Endothelial cell of umbilical vein (primary cell): ENCODE data around the gene ITIH5. TPM values are rescaled to one million over a fixed set of nuclear protein-coding genes. Genes with fewer than 3 reads are reported as not detected.

ENCODE experiments used
- BruUV-seq: library from RNA; stranded (reverse); fragments of 400-500 nt; replicated peaks from 2 replicates; lab custom pipeline; 2021; lab: Mats Ljungman, UMichigan
- CTCF ChIA-PET: fragments of 300-600, 350-600 bp; sonication (Branson Sonifier 250); formaldehyde crosslinking; loops from one replicate; lab custom pipeline; 2021; ENCODE audit warnings: antibody characterized with exemption, inconsistent platforms; lab: Charles Lee
- POLR2A ChIA-PET: fragments of 300-600, 350-600 bp; sonication (Branson Sonifier 250); formaldehyde crosslinking; loops from one replicate; lab custom pipeline; 2021; ENCODE audit warnings: antibody characterized with exemption, inconsistent platforms; lab: Charles Lee
- DNase-seq: peaks from one replicate; pipeline ENCODE4 v3.0.0-alpha.2; 2011; ENCODE audit warnings: low read depth, low spot score
- FAIRE-seq: peaks from 2 replicates; lab custom pipeline; 2011; peaks lifted over from hg19 to GRCh38; lab: Jason Lieb, UNC
- H2AFZ ChIP-seq: 2 replicates; pipeline ENCODE4 v1.6.0; 2012; ENCODE audit warnings: low read depth, low read length, control low read depth, inconsistent platforms
- H3K27ac ChIP-seq: 2 replicates; pipeline ENCODE4 v1.5.1; 2011; ENCODE audit warnings: low read depth, mild to moderate bottlenecking, control low read depth, low read length, moderate library complexity; ENCODE audit not compliant: insufficient read depth
- H3K27me3 ChIP-seq, 2 experiments: 2 replicates each; pipeline versions ENCODE4 v1.6.0 to v1.6.1; 2011; ENCODE audit warnings: low read length in 2 of 2, mixed read lengths in 1 of 2; ENCODE audit not compliant: control insufficient read depth in 2 of 2, insufficient read depth in 2 of 2
- H3K36me3 ChIP-seq, 2 experiments: 2 replicates in 1 of 2; 3 replicates in 1 of 2; pipeline ENCODE4 v1.5.1; 2011; ENCODE audit warnings: low read length in 2 of 2, mild to moderate bottlenecking in 1 of 2, moderate library complexity in 1 of 2; ENCODE audit not compliant: control insufficient read depth in 2 of 2, insufficient read depth in 2 of 2; ENCODE audit errors: extremely low read depth in 1 of 2
- H3K4me1 ChIP-seq: 3 replicates; pipeline ENCODE4 v1.5.1; 2011; ENCODE audit warnings: mild to moderate bottlenecking, low read length; ENCODE audit not compliant: control insufficient read depth, insufficient read depth; ENCODE audit errors: extremely low read depth
- H3K4me2 ChIP-seq: 2 replicates; pipeline ENCODE4 v1.6.1; 2011; ENCODE audit warnings: low read length, control low read depth, mixed read lengths; ENCODE audit not compliant: insufficient read depth
- H3K4me3 ChIP-seq, 3 experiments: fragments of 200-600 bp in 1 of 3; sonication (generic), shearing (Covaris generic) in 1 of 3; replicated peaks in 1 of 3; 2 replicates each; pipeline ENCODE4 v1.5.1; 2011 to 2016; ENCODE audit warnings: control low read depth in 3 of 3, low read length in 3 of 3, mild to moderate bottlenecking in 2 of 3, inconsistent platforms in 1 of 3, low read depth in 1 of 3, moderate library complexity in 1 of 3; ENCODE audit not compliant: insufficient read depth in 1 of 3
- H3K79me2 ChIP-seq: 2 replicates; pipeline ENCODE4 v1.6.0; 2012; ENCODE audit warnings: low read length, inconsistent platforms; ENCODE audit not compliant: control insufficient read depth, insufficient read depth
- H3K9ac ChIP-seq: replicated peaks from 2 replicates; pipeline ENCODE3; 2011; ENCODE audit warnings: low read length, control low read depth; ENCODE audit not compliant: insufficient read depth; ENCODE audit errors: extremely low read depth
- H3K9me1 ChIP-seq: replicated peaks from 3 replicates; pipeline ENCODE4 v1.6.0; 2011; ENCODE audit warnings: mild to moderate bottlenecking, low read length; ENCODE audit not compliant: control insufficient read depth, insufficient read depth; ENCODE audit errors: extremely low read depth
- H3K9me3 ChIP-seq: replicated peaks from 2 replicates; pipeline ENCODE4 v1.5.1; 2012; ENCODE audit warnings: low read length, inconsistent platforms; ENCODE audit not compliant: control insufficient read depth, insufficient read depth
- H4K20me1 ChIP-seq: replicated peaks from 2 replicates; pipeline ENCODE3; 2011; ENCODE audit warnings: mild to moderate bottlenecking, low read length; ENCODE audit not compliant: control insufficient read depth, insufficient read depth; ENCODE audit errors: extremely low read depth
- CTCF ChIP-seq, 2 donors: IDR thresholded peaks; 1 replicate in 1 of 2; 2 replicates in 1 of 2; pipeline ENCODE4 v1.5.1; 2011; ENCODE audit warnings: low read length in 2 of 2, mild to moderate bottlenecking in 2 of 2, moderate library complexity in 2 of 2, control low read depth in 1 of 2, inconsistent platforms in 1 of 2, low read depth in 1 of 2; ENCODE audit not compliant: insufficient read depth in 1 of 2; ENCODE audit errors: extremely low read depth in 1 of 2
- EZH2 ChIP-seq: IDR thresholded peaks from 2 replicates; pipeline ENCODE4 v1.6.1; 2012; ENCODE audit warnings: borderline replicate concordance, low read depth, mild to moderate bottlenecking, moderate library complexity, low read length, inconsistent platforms; ENCODE audit not compliant: severe bottlenecking
- FOS ChIP-seq: IDR thresholded peaks from 2 replicates; pipeline ENCODE4 v1.6.1; 2011; ENCODE audit warnings: mild to moderate bottlenecking, low read length, moderate library complexity, borderline replicate concordance; ENCODE audit not compliant: insufficient read depth
- GATA2 ChIP-seq: IDR thresholded peaks from 2 replicates; pipeline ENCODE4 v1.7.0; 2011; ENCODE audit warnings: low read depth, mild to moderate bottlenecking, moderate library complexity, mixed read lengths, low read length; ENCODE audit not compliant: insufficient read length, insufficient read depth
- JUN ChIP-seq: IDR thresholded peaks from 2 replicates; pipeline ENCODE4 v1.6.1; 2011; ENCODE audit warnings: borderline replicate concordance, low read depth; ENCODE audit not compliant: insufficient read length, insufficient read depth
- MAX ChIP-seq: IDR thresholded peaks from 2 replicates; pipeline ENCODE4 v1.6.1; 2011; ENCODE audit not compliant: insufficient read depth, insufficient read length
- MYC ChIP-seq: IDR thresholded peaks from one replicate; pipeline ENCODE4 v1.6.1; 2011; ENCODE audit warnings: mild to moderate bottlenecking, low read depth, low read length
- POLR2A ChIP-seq: IDR thresholded peaks from 2 replicates; pipeline ENCODE4 v1.6.1; 2012; ENCODE audit warnings: low read depth, mild to moderate bottlenecking, control low read depth, low read length
- POLR2AphosphoS5 ChIP-seq: IDR thresholded peaks from 2 replicates; pipeline ENCODE4 v1.6.1; 2012; ENCODE audit warnings: low read depth, mild to moderate bottlenecking, control low read depth, low read length, moderate library complexity; ENCODE audit not compliant: insufficient read depth
- dilution Hi-C: fragments of 300-500 bp; cut with MboI; formaldehyde crosslinking; loops from one replicate; pipeline ENCODE4 v1.15.0; 2019; ENCODE audit warnings: low sequenced_read_pairs; ENCODE audit not compliant: extremely low pct_ligation_motif_present
- intact Hi-C: fragments of 100-400 bp; cut with micrococcal nuclease; formaldehyde crosslinking; loops from one replicate; pipeline ENCODE4 v1.10.0; 2022
- polyA plus RNA-seq, 4 experiments: library from polyadenylated mRNA; depleted of rRNA in 3 of 4; stranded (reverse) in 3 of 4; unstranded in 1 of 4; fragments of >200 nt; gene quantifications; 2 replicates each; pipeline versions ENCODE4 v1.2.1 to v1.2.3, GENCODE V29; 2011 to 2012; ENCODE audit warnings: missing spikeins in 1 of 4
- total RNA-seq: library from RNA; stranded (reverse); gene quantifications from 2 replicates; pipeline ENCODE4 v1.2.3, GENCODE V29; 2021

ITIH5 gene
- total and polyA plus RNA-seq, 2 donors (not counting 3 experiments of a cell fraction or from before 2014, with no cell fraction given): not detected

- FAIRE-seq: no peak
- Histone ChIP-seq H4K20me1 (no peaks in the 10 kb centered on the region), H2AFZ (no peak overlapping the region), H3K27me3 (no peaks in the 10 kb centered on the region), H3K4me3 (no peak overlapping the region), H3K9me1 (no peaks in the 10 kb centered on the region), H3K4me2 (no peak overlapping the region), H3K9ac (no peak overlapping the region), H3K36me3 (no peaks in the 10 kb centered on the region), H3K79me2 (no peaks in the 10 kb centered on the region), H3K27ac (no peak overlapping the region), H3K9me3 (no peaks in the 10 kb centered on the region), H3K4me1 (no peaks in the 10 kb centered on the region)
- intact Hi-C loops (no loop called here), dilution Hi-C loops (no loop called here)
- POLR2A ChIA-PET: no interaction called here
- no peak for TF ChIP-seq JUN
- TF ChIP-seq GATA2: no peak
- TF ChIP-seq POLR2AphosphoS5: no peak
- TF ChIP-seq CTCF (IDR thresholded peaks at IDR 0.05; ENCODE audit: extremely low read depth in 1 of 2, insufficient read depth in 1 of 2, low read depth in 1 of 2, low read length in 2 of 2): no peak
- no peak for TF ChIP-seq EZH2
- TF ChIP-seq FOS: no peak
- TF ChIP-seq POLR2A: no peak
- TF ChIP-seq MYC: no peak
- no peak for TF ChIP-seq MAX
- CTCF ChIA-PET: no interaction called here
- no peak for DNase-seq
- no TSS peak for BruUV-seq
Observed at GRCh38 chr10:7625836-7626235, 40.9 kb downstream of the ITIH5 start.
